ENCODE measurements around the gene HSD3B1. TPM values are rescaled to one million over a fixed set of nuclear protein-coding genes. Genes with fewer than 3 reads are reported as not detected.

Gene HSD3B1
- total and polyA plus RNA-seq, 2 experiments from 2014 or later, result not detected

GRCh38 chr1:119489201-119489600 is 17.8 kb upstream of the HSD3B1 start:
- no peak overlapping the region for H2AFZ ChIP-seq
- no peaks in the 10 kb centered on the region; the same call in 2 of the 3 replicates for H3K4me1 Mint-ChIP-seq
- no peaks in the 10 kb centered on the region for H3F3A ChIP-seq (replicated peaks; ENCODE audit: low read depth)
- H3K4me3 Mint-ChIP-seq, result no peak overlapping the region
- TF ChIP-seq REST (IDR thresholded peaks at IDR 0.05; ENCODE audit: unreplicated experiment), result no peak
- TF ChIP-seq, protein P1, sequence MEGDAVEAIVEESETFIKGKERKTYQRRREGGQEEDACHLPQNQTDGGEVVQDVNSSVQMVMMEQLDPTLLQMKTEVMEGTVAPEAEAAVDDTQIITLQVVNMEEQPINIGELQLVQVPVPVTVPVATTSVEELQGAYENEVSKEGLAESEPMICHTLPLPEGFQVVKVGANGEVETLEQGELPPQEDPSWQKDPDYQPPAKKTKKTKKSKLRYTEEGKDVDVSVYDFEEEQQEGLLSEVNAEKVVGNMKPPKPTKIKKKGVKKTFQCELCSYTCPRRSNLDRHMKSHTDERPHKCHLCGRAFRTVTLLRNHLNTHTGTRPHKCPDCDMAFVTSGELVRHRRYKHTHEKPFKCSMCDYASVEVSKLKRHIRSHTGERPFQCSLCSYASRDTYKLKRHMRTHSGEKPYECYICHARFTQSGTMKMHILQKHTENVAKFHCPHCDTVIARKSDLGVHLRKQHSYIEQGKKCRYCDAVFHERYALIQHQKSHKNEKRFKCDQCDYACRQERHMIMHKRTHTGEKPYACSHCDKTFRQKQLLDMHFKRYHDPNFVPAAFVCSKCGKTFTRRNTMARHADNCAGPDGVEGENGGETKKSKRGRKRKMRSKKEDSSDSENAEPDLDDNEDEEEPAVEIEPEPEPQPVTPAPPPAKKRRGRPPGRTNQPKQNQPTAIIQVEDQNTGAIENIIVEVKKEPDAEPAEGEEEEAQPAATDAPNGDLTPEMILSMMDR (conservative IDR thresholded peaks at IDR 0.05; ENCODE audit: low read depth in 2 of 2), result no peak
- TF ChIP-seq ETS1 (IDR thresholded peaks at IDR 0.05), result no peak
- TF ChIP-seq POLR2AphosphoS5 (IDR thresholded peaks at IDR 0.05; ENCODE audit: low read depth), result no peak
- TF ChIP-seq ZNF114 (CRISPR knock-in tag; IDR thresholded peaks at IDR 0.05), result no peak
- TF ChIP-seq ZNF331 (CRISPR knock-in tag; IDR thresholded peaks at IDR 0.05; ENCODE audit: low read depth), result no peak
- TF ChIP-seq JUNB (IDR thresholded peaks at IDR 0.05; ENCODE audit: unreplicated experiment), result no peak
- no peak for TF ChIP-seq EZH2phosphoT487 (IDR thresholded peaks at IDR 0.05; ENCODE audit: unreplicated experiment)
- TF ChIP-seq EZH2 (IDR thresholded peaks at IDR 0.05; ENCODE audit: low read depth, unreplicated experiment), result no peak
- no peak for TF ChIP-seq CREB1 (CRISPR knock-in tag; IDR thresholded peaks at IDR 0.05; ENCODE audit: low read depth)
- TF ChIP-seq NANOG (IDR thresholded peaks at IDR 0.05; ENCODE audit: borderline replicate concordance), result no peak
- TF ChIP-seq STAT1 (IDR thresholded peaks at IDR 0.05; ENCODE audit: unreplicated experiment), result no peak
- no peak for TF ChIP-seq ZNF462 (CRISPR knock-in tag; IDR thresholded peaks at IDR 0.05)
- H3K27ac Mint-ChIP-seq, result no peak overlapping the region
- H3K27ac ChIP-seq (ENCODE audit: low read depth), result no peak overlapping the region
- no peaks in the 10 kb centered on the region for H4K20me1 ChIP-seq (replicated peaks; ENCODE audit: insufficient read depth)
- no peak for ATAC-seq
- peaks cover 3% of the 10 kb centered on the region for H3K27me3 Mint-ChIP-seq (ENCODE audit: insufficient read depth, low read depth, poor library complexity)
- no peaks in the 10 kb centered on the region for H3K27me3 ChIP-seq (ENCODE audit: insufficient read depth)
- no peak for DNase-seq (ENCODE audit: low spot score)
- H3K36me3 ChIP-seq (ENCODE audit: insufficient read depth), result no peaks in the 10 kb centered on the region
- no peaks in the 10 kb centered on the region for H3K9me2 ChIP-seq (ENCODE audit: insufficient read depth)
- no peak overlapping the region for H3K4me2 ChIP-seq
- 0 out of 3 replicates have a peak, but pooled peaks cover 3% of the 10 kb centered on the region for H3K9me3 Mint-ChIP-seq
- no peak overlapping the region for H3K4me3 ChIP-seq
- H3K36me3 Mint-ChIP-seq (ENCODE audit: low read depth), result no peaks in the 10 kb centered on the region; the same call in 2 of the 3 replicates
- no peaks in the 10 kb centered on the region for H3K4me1 ChIP-seq (ENCODE audit: insufficient read depth)
- no peaks in the 10 kb centered on the region for H3K79me2 ChIP-seq (replicated peaks; ENCODE audit: insufficient read depth)
